HG02852 (cell line): ENCODE data around the gene RNF187.

Experiments used
- ATAC-seq: cut with Tn5 transposase; IDR thresholded peaks from one replicate; pipeline ENCODE4 v1.9.1; 2021; ENCODE audit warnings: mild to moderate bottlenecking, moderate library complexity; ENCODE audit not compliant: unreplicated experiment

The RNF187 gene

GRCh38 chr1:228542981-228543380 lies 55.8 kb downstream of the RNF187 start:
- ATAC-seq, result no peak

DNA sequence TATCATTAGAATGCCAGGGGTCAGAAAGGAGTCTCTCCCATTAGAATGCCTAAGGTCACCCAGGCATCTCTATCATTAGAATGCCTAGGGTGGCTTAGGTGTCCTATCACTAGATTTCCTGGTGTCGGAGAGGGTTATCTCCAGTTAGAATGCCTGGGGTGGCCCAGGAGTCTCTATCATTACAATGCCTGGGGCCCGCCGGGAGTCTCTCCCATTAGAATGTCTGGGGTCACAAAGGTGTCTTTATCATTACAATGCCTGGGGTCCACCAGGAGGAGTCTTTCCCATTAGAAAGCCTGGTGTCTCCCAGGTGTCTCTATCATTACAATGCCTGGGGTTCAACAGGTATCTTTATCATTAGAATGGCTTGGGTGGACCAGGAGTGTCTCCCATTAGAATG lies 56.2 kb downstream of the RNF187 start:
- ATAC-seq, result no peak

GRCh38 chr1:228544021-228544850 lies 57.1 kb downstream of the RNF187 start:
- ATAC-seq, result no peak

- ATAC-seq, result no peak
Observed at GRCh38 chr1:228544921-228545591, 57.9 kb downstream of the RNF187 start.
